Measurements from ENCODE around the gene SIX2. TPM values are rescaled to one million over a fixed set of nuclear protein-coding genes. Genes with fewer than 3 reads are reported as not detected.

Gene SIX2
- total RNA-seq, 1 experiment from 2014 or later = 1.9 TPM

DNA sequence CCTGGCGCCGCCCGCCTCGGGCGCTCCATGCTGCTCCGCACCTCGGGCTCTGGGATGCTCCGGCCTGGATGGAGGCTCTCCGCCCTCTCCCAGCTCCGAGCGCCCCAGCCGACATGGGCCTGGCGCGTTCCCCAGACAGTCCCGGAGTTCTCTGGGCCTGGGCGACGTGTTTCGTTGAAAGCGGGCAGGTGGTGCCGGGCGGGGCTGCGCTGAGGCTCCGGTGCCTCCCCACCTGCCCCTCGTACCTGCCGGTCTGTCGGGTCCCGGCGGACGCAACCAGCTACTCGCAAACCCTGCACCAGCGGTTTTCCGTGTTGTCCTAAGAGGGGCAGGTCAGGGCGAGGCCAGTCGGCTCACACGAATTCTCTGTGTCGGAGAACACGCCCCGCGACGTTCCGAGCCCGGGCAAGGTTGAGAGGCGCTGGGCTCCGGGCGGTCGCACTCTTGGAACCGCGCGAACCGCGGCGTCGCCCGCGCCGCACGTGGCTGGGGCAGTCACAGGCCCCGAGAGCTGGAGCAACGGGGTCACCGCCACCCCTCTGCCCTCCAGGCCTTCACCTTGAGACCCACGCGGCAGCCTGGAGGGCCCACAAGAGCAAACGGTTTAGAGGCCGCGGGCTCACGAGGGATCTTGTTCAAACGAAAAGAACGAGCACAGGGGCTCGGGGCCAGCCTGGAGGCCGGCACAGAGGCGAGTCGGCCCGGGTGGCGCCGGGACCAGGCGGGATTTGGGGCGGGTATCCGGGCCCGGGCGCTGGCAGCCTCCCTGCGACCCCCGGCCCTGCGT is 4.2 kb upstream of the SIX2 start:
- ChIA-PET POLR2A (no interaction called here), CTCF (interaction anchor here (0.5 kb wide), 1 partner anchor 34 kb away, joined by 3 read pairs; no protein-coding TSS in a partner anchor)
- H3K27me3 ChIP-seq (replicated peaks; ENCODE audit: control insufficient read depth, insufficient read depth, low read length) = peaks cover 3% of the 10 kb centered on the region
- Mint-ChIP-seq H3K36me3 (ENCODE audit: insufficient read depth, unreplicated experiment) (no peaks in the 10 kb centered on the region), H3K27me3 (ENCODE audit: insufficient read depth, unreplicated experiment) (peaks cover 20% of the 10 kb centered on the region), H3K27ac (ENCODE audit: unreplicated experiment) (no peak overlapping the region), H3K9me3 (ENCODE audit: unreplicated experiment) (no peaks in the 10 kb centered on the region), H3K4me3 (ENCODE audit: unreplicated experiment) (no peak overlapping the region), H3K4me1 (ENCODE audit: low read depth, unreplicated experiment) (no peaks in the 10 kb centered on the region)
- no peak overlapping the region; the same call in 1 of the 2 replicates for H3K4me3 ChIP-seq (ENCODE audit: low read depth, low read length)
- H3K4me1 ChIP-seq = no peaks in the 10 kb centered on the region; the same call in 1 of the 2 replicates
- DNase-seq = no peak
- no peaks in the 10 kb centered on the region for H3K9me3 ChIP-seq
- intact Hi-C loops (cut with micrococcal nuclease; ENCODE audit: unreplicated experiment) = no loop called here
- BruUV-seq (replicated peaks) = no TSS peak
- TF ChIP-seq, protein P1, sequence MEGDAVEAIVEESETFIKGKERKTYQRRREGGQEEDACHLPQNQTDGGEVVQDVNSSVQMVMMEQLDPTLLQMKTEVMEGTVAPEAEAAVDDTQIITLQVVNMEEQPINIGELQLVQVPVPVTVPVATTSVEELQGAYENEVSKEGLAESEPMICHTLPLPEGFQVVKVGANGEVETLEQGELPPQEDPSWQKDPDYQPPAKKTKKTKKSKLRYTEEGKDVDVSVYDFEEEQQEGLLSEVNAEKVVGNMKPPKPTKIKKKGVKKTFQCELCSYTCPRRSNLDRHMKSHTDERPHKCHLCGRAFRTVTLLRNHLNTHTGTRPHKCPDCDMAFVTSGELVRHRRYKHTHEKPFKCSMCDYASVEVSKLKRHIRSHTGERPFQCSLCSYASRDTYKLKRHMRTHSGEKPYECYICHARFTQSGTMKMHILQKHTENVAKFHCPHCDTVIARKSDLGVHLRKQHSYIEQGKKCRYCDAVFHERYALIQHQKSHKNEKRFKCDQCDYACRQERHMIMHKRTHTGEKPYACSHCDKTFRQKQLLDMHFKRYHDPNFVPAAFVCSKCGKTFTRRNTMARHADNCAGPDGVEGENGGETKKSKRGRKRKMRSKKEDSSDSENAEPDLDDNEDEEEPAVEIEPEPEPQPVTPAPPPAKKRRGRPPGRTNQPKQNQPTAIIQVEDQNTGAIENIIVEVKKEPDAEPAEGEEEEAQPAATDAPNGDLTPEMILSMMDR (IDR thresholded peaks at IDR 0.05; ENCODE audit: insufficient read depth in 1 of 2, low read depth in 1 of 2, low read length in 1 of 2, severe bottlenecking in 1 of 2, unreplicated experiment in 1 of 2) = no peak
- H3K36me3 ChIP-seq (ENCODE audit: control insufficient read depth, insufficient read depth, low read length) = no peaks in the 10 kb centered on the region

DNA sequence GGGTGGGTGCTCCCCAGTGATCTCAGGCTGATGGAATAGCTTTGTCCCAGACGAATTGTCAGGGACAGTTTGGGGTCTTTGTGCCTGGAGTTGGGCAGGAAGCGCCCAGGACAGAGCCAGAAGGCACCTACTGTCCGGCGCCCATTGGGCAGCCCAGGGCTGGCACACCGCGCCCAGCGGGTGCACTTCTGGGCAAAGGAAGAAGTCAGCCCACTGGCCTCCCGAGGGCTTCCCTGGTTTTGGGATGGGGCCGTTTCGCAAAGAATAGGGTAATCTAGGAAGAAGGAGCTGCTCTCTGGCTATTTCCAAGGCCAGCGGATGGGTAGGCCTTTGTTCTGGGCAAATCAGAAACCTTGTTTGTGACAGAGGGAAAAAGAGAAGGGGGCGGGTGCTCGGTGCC is 3.5 kb upstream of the SIX2 start:
- no peak overlapping the region for H3K4me3 ChIP-seq (ENCODE audit: low read depth, low read length)
- Mint-ChIP-seq H3K27me3 (ENCODE audit: insufficient read depth, unreplicated experiment) (peaks cover 20% of the 10 kb centered on the region), H3K27ac (ENCODE audit: unreplicated experiment) (no peak overlapping the region), H3K4me1 (ENCODE audit: low read depth, unreplicated experiment) (no peaks in the 10 kb centered on the region), H3K9me3 (ENCODE audit: unreplicated experiment) (no peaks in the 10 kb centered on the region), H3K4me3 (ENCODE audit: unreplicated experiment) (no peak overlapping the region), H3K36me3 (ENCODE audit: insufficient read depth, unreplicated experiment) (no peaks in the 10 kb centered on the region)
- no peak for DNase-seq
- intact Hi-C loops (cut with micrococcal nuclease; ENCODE audit: unreplicated experiment) = no loop called here
- POLR2A ChIA-PET = no interaction called here
- no peaks in the 10 kb centered on the region for H3K36me3 ChIP-seq (ENCODE audit: control insufficient read depth, insufficient read depth, low read length)
- TF ChIP-seq, protein P1 (IDR thresholded peaks at IDR 0.05; ENCODE audit: insufficient read depth in 1 of 2, low read depth in 1 of 2, low read length in 1 of 2, severe bottlenecking in 1 of 2, unreplicated experiment in 1 of 2) = no peak
- CTCF ChIA-PET = interaction anchor here (0.5 kb wide), 1 partner anchor 34 kb away, joined by 3 read pairs; no protein-coding TSS in a partner anchor
- H3K27me3 ChIP-seq (replicated peaks; ENCODE audit: control insufficient read depth, insufficient read depth, low read length) = peaks cover 3% of the 10 kb centered on the region
- H3K4me1 ChIP-seq = no peaks in the 10 kb centered on the region; the same call in 1 of the 2 replicates
- no peaks in the 10 kb centered on the region for H3K9me3 ChIP-seq
- BruUV-seq (replicated peaks) = no TSS peak

DNA sequence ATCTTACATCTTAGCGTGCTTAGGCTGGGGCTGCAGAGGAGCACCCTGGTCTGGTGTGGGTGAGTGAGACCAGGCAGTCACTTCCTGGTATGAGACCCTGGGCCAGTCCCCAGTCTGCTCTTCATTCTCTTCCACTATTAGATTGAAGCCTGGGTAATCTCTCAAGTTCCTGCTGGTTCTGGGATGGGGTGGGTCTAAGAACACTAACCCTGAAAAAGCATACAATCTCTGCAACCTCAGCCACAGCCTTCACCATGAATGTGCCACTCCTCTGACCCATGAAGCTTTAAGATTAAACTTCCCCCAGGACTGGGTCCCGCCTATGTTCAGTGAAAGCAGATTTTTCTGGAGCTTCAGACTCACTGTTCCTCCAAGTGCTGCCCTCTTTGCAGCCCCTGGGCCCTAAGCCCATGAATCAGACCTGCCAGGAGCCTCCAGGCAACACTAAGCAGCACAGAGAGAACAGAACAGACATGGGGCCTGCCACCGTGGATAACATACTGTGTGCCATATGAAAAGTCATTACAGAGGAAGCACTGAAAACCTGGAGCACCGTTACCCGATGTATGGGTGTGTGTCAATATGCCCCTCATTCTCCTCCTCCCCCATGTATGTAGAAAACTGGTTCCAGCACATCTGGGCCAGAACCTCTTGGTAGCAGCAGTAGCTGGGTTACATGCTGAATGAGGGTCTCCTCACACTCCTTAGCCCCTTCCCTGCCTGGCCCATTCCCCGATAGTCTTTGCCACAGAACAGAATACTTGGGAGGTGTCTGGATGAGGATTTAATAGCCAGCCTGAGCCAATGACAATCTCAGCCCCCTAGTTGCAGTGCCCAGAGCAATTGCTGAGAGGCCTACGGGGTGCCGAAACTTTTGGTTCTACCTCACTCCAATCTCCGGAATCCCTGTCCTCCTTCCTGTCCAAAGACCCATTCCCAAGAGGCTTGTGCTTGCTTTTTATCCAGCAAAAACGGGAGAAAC is 2.7 kb upstream of the SIX2 start:
- TF ChIP-seq, protein P1 (IDR thresholded peaks at IDR 0.05; ENCODE audit: insufficient read depth in 1 of 2, low read depth in 1 of 2, low read length in 1 of 2, severe bottlenecking in 1 of 2, unreplicated experiment in 1 of 2) = no peak
- Mint-ChIP-seq H3K9me3 (ENCODE audit: unreplicated experiment) (no peaks in the 10 kb centered on the region), H3K4me1 (ENCODE audit: low read depth, unreplicated experiment) (no peaks in the 10 kb centered on the region), H3K27ac (ENCODE audit: unreplicated experiment) (no peak overlapping the region), H3K36me3 (ENCODE audit: insufficient read depth, unreplicated experiment) (no peaks in the 10 kb centered on the region), H3K27me3 (ENCODE audit: insufficient read depth, unreplicated experiment) (peaks cover 20% of the 10 kb centered on the region), H3K4me3 (ENCODE audit: unreplicated experiment) (no peak overlapping the region)
- no peaks in the 10 kb centered on the region for H3K36me3 ChIP-seq (ENCODE audit: control insufficient read depth, insufficient read depth, low read length)
- H3K9me3 ChIP-seq = no peaks in the 10 kb centered on the region
- H3K4me1 ChIP-seq = no peaks in the 10 kb centered on the region; the same call in 1 of the 2 replicates
- CTCF ChIA-PET = no interaction called here
- intact Hi-C loops (cut with micrococcal nuclease; ENCODE audit: unreplicated experiment) = no loop called here
- no peak for DNase-seq
- H3K4me3 ChIP-seq (ENCODE audit: low read depth, low read length) = no peak overlapping the region
- peaks cover 3% of the 10 kb centered on the region for H3K27me3 ChIP-seq (replicated peaks; ENCODE audit: control insufficient read depth, insufficient read depth, low read length)
- no TSS peak for BruUV-seq (replicated peaks)
- POLR2A ChIA-PET = interaction anchor here (0.6 kb wide), 1 partner anchor 819 kb away, joined by 4 read pairs; no protein-coding TSS in a partner anchor

Measured in Caco-2 (cell line).